Stomach (tissue), 4 donors: ENCODE results near the gene SLAMF1.

Experiments used
- EP300 ChIP-seq: sonication (generic); formaldehyde crosslinking; IDR thresholded peaks from one replicate; pipeline ENCODE4 v1.6.1; 2017; ENCODE audit warnings: antibody characterized with exemption
- POLR2A ChIP-seq, 4 donors: fragments of 450-650 bp; IDR thresholded peaks; one replicate each; pipeline ENCODE4 v1.6.1; 2016; ENCODE audit warnings: antibody characterized with exemption in 4 of 4, control low read depth in 2 of 4, mild to moderate bottlenecking in 1 of 4, moderate library complexity in 1 of 4
- POLR2AphosphoS5 ChIP-seq, 3 donors: sonication (generic); formaldehyde crosslinking; IDR thresholded peaks; one replicate each; pipeline ENCODE4 v1.6.1; 2016; ENCODE audit warnings: antibody characterized with exemption in 3 of 3
- TF ChIP-seq, protein P1 (sequence below), 7 experiments: fragments of 450-650 bp in 4 of 7; fragments of 200-600 bp in 3 of 7; sonication (generic) in 3 of 7; IDR thresholded peaks; one replicate each; pipeline ENCODE4 v1.5.1; 2016 to 2019; ENCODE audit warnings: antibody characterized with exemption in 7 of 7, control low read depth in 2 of 7, mild to moderate bottlenecking in 1 of 7

- TF ChIP-seq POLR2A (IDR thresholded peaks at IDR 0.05) (no peak), POLR2AphosphoS5 (IDR thresholded peaks at IDR 0.05) (no peak), EP300 (no peak)
- TF ChIP-seq, protein P1, sequence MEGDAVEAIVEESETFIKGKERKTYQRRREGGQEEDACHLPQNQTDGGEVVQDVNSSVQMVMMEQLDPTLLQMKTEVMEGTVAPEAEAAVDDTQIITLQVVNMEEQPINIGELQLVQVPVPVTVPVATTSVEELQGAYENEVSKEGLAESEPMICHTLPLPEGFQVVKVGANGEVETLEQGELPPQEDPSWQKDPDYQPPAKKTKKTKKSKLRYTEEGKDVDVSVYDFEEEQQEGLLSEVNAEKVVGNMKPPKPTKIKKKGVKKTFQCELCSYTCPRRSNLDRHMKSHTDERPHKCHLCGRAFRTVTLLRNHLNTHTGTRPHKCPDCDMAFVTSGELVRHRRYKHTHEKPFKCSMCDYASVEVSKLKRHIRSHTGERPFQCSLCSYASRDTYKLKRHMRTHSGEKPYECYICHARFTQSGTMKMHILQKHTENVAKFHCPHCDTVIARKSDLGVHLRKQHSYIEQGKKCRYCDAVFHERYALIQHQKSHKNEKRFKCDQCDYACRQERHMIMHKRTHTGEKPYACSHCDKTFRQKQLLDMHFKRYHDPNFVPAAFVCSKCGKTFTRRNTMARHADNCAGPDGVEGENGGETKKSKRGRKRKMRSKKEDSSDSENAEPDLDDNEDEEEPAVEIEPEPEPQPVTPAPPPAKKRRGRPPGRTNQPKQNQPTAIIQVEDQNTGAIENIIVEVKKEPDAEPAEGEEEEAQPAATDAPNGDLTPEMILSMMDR (IDR thresholded peaks at IDR 0.05), result no peak
These were observed 49.8 kb downstream of the SLAMF1 start for GRCh38 chr1:160597051-160597450.
